ENCODE results near the gene SHPK.
"Not testable (repeated sequence)": the region's sequence is repeated elsewhere in the genome, so short reads cannot be mapped to it uniquely, and the experiment has no call there.

DNA sequence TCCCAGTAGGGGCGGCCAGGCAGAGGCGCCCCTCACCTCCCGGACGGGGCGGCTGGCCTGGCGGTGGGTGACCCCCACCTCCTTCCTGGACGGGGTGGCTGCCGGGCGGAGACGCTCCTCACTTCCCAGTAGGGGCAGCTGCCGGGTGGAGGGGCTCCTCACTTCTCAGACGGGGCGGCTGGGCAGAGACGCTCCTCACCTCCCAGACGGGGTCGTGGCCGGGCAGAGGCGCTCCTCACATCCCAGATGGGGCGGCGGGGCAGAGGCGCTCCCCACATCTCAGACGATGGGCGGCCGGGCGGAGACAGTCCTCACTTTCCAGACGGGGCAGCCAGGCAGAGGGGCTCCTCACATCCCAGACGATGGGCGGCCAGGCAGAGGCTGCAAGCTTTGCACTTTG is 71.8 kb downstream of the SHPK start:
- not testable (repeated sequence) for TF ChIP-seq CTCF (IDR thresholded peaks at IDR 0.05; ENCODE audit: low read length); EZH2phosphoT487 (IDR thresholded peaks at IDR 0.05; ENCODE audit: low read length); EZH2 (optimal IDR thresholded peaks at IDR 0.05; ENCODE audit: low read depth, low read length)

Data from MM.1S (cell line).